ENCODE measurements around the gene ZDHHC18.
"Not testable (repeated sequence)": the region's sequence is repeated elsewhere in the genome, so short reads cannot be mapped to it uniquely, and the experiment has no call there.

ZDHHC18 gene

DNA sequence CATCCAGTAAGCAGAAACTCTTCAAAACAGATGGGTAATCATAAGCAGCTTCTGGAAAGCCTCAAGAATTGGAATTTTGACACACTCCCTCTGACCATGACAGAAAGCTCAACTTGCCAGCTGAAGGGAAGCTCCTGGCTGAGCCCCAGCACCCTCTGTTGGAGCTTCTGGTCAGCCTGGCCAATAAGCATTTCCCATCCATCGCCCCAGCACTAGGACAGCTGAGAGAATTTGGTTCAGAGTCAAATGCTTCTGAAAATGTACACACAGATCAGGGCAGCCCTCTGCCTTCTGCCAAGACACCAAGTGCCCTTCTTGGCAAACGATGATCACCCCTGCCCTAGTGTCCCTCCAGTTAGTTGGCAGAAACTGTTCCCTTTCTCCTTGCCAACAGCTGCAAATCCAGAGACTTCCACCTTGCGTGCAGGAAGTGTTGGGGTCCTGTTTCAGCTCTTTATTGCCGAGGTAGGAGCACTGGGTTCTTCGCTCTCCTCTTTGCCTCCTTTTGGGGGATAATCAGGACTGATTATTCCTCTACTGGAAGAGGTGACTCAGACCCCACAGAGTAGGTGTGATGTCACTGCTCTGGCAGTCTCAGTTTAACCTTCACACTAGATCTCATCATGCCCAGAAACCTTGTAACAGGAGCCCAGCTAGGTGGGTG lies 26.9 kb upstream of the ZDHHC18 start:
- DNase-seq (ENCODE audit: extremely low spot score), result no peak
- CTCF ChIA-PET, result interaction anchor here (0.8 to 5.9 kb wide), 14 partner anchors 8 to 262 kb away, joined by 3 to 72 read pairs (median 5); partner anchors contain the start of gene PIGV
- TF ChIP-seq CTCF (IDR thresholded peaks at IDR 0.05; ENCODE audit: control extremely low read depth, extremely low read depth, low read depth, missing control alignments), result no peak
- POLR2A ChIA-PET, result interaction anchor here (0.6 kb wide), 1 partner anchor 39 kb away, joined by 3 read pairs; no protein-coding TSS in a partner anchor

DNA sequence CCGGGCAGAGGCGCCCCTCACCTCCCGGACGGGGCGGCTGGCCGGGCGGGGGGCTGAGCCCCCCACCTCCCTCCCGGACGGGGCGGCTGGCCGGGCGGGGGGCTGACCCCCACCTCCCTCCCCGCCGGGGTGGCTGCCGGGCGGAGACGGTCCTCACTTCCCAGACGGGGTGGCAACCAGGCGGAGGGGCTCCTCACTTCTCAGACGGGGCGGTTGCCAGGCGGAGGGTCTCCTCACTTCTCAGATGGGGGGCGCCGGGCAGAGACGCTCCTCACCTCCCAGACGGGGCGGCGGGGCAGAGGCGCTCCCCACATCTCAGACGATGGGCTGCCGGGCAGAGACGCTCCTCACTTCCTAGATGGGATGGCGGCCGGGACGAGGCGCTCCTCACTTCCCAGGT lies 22.6 kb upstream of the ZDHHC18 start:
- DNase-seq (ENCODE audit: extremely low spot score); POLR2A ChIA-PET; CTCF ChIA-PET: not testable (repeated sequence)

- POLR2A ChIA-PET, result not testable (repeated sequence)
- CTCF ChIA-PET, result interaction anchor here (0.8 to 5.4 kb wide), 24 partner anchors 10 to 273 kb away, joined by 3 to 51 read pairs (median 8); partner anchors contain the start of genes GPATCH3, PIGV, SFN and ZDHHC18
- DNase-seq (ENCODE audit: extremely low spot score), result peak; percentile 79
Observed at GRCh38 chr1:26810105-26810504, 16.4 kb upstream of the ZDHHC18 start.

GRCh38 chr1:26811057-26811456 lies 15.4 kb upstream of the ZDHHC18 start:
- ChIA-PET CTCF (interaction anchor here (0.7 to 5.4 kb wide), 25 partner anchors 9 to 274 kb away, joined by 3 to 51 read pairs (median 7); partner anchors contain the start of genes GPATCH3, GPN2, PIGV and SFN), POLR2A (no interaction called here)
- no peak for TF ChIP-seq CTCF (IDR thresholded peaks at IDR 0.05; ENCODE audit: control extremely low read depth, extremely low read depth, low read depth, missing control alignments)
- DNase-seq (ENCODE audit: extremely low spot score), result no peak

More at GRCh38 chr1:26810105-26810504, 16.4 kb upstream of the ZDHHC18 start:
- TF ChIP-seq CTCF (IDR thresholded peaks at IDR 0.05; ENCODE audit: control extremely low read depth, extremely low read depth, low read depth, missing control alignments), result peak; percentile 73

- CTCF ChIA-PET, result interaction anchor here (1.2 to 5.4 kb wide), 14 partner anchors 9 to 274 kb away, joined by 3 to 51 read pairs (median 22); partner anchors contain the start of genes GPN2, PIGV, SFN and ZDHHC18
- TF ChIP-seq CTCF (IDR thresholded peaks at IDR 0.05; ENCODE audit: control extremely low read depth, extremely low read depth, low read depth, missing control alignments), result no peak
- POLR2A ChIA-PET, result interaction anchor here (0.7 kb wide), 1 partner anchor 54 kb away, joined by 3 read pairs; no protein-coding TSS in a partner anchor
- no peak for DNase-seq (ENCODE audit: extremely low spot score)
Observed at GRCh38 chr1:26811708-26812107, 14.8 kb upstream of the ZDHHC18 start.

GRCh38 chr1:26814377-26814776 lies 12.1 kb upstream of the ZDHHC18 start:
- ChIA-PET POLR2A (no interaction called here), CTCF (interaction anchor here (1.9 kb wide), 1 partner anchor 18 kb away, joined by 7 read pairs; no protein-coding TSS in a partner anchor)
- no peak for TF ChIP-seq CTCF (IDR thresholded peaks at IDR 0.05; ENCODE audit: control extremely low read depth, extremely low read depth, low read depth, missing control alignments)
- DNase-seq (ENCODE audit: extremely low spot score), result no peak

GRCh38 chr1:26814893-26815292 lies 11.6 kb upstream of the ZDHHC18 start:
- TF ChIP-seq CTCF (IDR thresholded peaks at IDR 0.05; ENCODE audit: control extremely low read depth, extremely low read depth, low read depth, missing control alignments), result no peak
- POLR2A ChIA-PET, result no interaction called here
- CTCF ChIA-PET, result interaction anchor here (1.6 to 1.9 kb wide), 2 partner anchors 11 to 18 kb away, joined by 4 to 7 read pairs; partner anchors contain the start of gene ZDHHC18
- DNase-seq (ENCODE audit: extremely low spot score), result no peak
